Measurements from ENCODE around the gene BTBD2. TPM values are rescaled to one million over a fixed set of nuclear protein-coding genes. Genes with fewer than 3 reads are reported as not detected.

BTBD2 gene
- total and polyA plus RNA-seq, 2 of the 13 experiments (the other 11 are each of a cell fraction or from before 2014, with no cell fraction given): 28.1 to 45.3 TPM

DNA sequence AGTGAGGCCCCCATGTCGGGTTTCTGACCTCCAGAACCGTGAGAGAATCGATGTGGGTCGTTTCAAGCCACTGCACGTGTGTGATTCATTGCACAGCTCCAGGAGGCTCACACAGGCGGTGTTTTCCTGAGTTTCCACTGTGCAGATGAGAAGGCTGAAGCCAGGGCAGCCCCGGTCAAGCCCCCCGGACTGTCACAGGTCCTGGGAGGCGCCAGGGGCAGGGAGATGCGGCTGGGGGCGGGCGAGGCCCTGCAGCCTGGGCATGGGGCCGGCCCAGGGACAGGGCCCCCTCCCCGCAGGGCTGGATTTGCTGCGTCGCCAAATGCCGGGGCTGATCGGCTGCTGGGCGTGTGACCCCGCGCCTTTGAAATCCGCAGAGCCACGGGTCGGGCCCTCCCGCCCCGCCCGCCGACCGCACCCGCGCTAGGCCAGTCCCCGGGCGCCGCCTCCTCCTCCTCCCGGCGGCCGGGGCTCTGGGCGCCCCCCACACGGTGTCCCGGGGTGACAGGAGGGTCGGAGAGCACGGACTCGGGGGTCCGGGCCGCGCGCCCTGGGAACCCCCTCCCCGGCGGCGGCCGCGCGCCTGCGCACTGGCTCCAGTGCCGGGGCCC lies 45.5 kb upstream of the BTBD2 start (continued):
- no peak for TF ChIP-seq CHCHD3 (CRISPR knock-in tag; IDR thresholded peaks at IDR 0.05)
- TF ChIP-seq ZNF672 (CRISPR knock-in tag; IDR thresholded peaks at IDR 0.05): no peak
- TF ChIP-seq ZSCAN20 (CRISPR knock-in tag; IDR thresholded peaks at IDR 0.05; ENCODE audit: borderline replicate concordance): peak; percentile 71; the same call in 1 of the 2 replicates
- TF ChIP-seq ZNF773 (CRISPR knock-in tag; IDR thresholded peaks at IDR 0.05; ENCODE audit: borderline replicate concordance): no peak
- no peak for TF ChIP-seq TSC22D2 (CRISPR knock-in tag; IDR thresholded peaks at IDR 0.05; ENCODE audit: borderline replicate concordance)
- TF ChIP-seq ZFP37 (CRISPR knock-in tag; IDR thresholded peaks at IDR 0.05; ENCODE audit: borderline replicate concordance): 0 out of 2 replicates have a peak, but pooled peaks have one; percentile 60
- TF ChIP-seq, protein P1, sequence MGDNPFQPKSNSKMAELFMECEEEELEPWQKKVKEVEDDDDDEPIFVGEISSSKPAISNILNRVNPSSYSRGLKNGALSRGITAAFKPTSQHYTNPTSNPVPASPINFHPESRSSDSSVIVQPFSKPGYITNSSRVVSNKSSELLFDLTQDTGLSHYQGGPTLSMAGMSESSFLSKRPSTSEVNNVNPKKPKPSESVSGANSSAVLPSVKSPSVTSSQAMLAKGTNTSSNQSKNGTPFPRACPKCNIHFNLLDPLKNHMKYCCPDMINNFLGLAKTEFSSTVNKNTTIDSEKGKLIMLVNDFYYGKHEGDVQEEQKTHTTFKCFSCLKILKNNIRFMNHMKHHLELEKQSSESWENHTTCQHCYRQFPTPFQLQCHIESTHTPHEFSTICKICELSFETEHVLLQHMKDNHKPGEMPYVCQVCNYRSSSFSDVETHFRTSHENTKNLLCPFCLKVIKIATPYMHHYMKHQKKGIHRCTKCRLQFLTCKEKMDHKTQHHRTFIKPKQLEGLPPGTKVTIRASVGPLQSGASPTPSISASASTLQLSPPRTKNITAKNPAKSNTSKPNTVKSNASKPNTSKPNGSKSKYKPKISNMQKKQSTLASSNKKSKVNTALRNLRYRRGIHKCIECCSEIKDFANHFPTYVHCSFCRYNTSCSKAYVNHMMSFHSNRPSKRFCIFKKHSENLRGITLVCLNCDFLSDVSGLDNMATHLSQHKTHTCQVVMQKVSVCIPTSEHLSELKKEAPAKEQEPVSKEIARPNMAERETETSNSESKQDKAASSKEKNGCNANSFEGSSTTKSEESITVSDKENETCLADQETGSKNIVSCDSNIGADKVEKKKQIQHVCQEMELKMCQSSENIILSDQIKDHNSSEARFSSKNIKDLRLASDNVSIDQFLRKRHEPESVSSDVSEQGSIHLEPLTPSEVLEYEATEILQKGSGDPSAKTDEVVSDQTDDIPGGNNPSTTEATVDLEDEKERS (CRISPR knock-in tag; IDR thresholded peaks at IDR 0.05): no peak
- no peak; the same call in 1 of the 2 replicates for TF ChIP-seq KDM6A (CRISPR knock-in tag; IDR thresholded peaks at IDR 0.05; ENCODE audit: low read depth)
- TF ChIP-seq, protein P2, sequence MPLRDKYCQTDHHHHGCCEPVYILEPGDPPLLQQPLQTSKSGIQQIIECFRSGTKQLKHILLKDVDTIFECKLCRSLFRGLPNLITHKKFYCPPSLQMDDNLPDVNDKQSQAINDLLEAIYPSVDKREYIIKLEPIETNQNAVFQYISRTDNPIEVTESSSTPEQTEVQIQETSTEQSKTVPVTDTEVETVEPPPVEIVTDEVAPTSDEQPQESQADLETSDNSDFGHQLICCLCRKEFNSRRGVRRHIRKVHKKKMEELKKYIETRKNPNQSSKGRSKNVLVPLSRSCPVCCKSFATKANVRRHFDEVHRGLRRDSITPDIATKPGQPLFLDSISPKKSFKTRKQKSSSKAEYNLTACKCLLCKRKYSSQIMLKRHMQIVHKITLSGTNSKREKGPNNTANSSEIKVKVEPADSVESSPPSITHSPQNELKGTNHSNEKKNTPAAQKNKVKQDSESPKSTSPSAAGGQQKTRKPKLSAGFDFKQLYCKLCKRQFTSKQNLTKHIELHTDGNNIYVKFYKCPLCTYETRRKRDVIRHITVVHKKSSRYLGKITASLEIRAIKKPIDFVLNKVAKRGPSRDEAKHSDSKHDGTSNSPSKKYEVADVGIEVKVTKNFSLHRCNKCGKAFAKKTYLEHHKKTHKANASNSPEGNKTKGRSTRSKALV (CRISPR knock-in tag; IDR thresholded peaks at IDR 0.05): no peak
- no peak for TF ChIP-seq BORCS8-MEF2B (CRISPR knock-in tag; IDR thresholded peaks at IDR 0.05)
- TF ChIP-seq PITX1 (CRISPR knock-in tag; IDR thresholded peaks at IDR 0.05): no peak; the same call in 1 of the 2 replicates
- 0 out of 4 replicates have a peak, but pooled peaks of 1 of the 2 experiments have one; percentile 26 for TF ChIP-seq NR2F1 (CRISPR knock-in tag; IDR thresholded peaks at IDR 0.05)
- TF ChIP-seq, protein P3, sequence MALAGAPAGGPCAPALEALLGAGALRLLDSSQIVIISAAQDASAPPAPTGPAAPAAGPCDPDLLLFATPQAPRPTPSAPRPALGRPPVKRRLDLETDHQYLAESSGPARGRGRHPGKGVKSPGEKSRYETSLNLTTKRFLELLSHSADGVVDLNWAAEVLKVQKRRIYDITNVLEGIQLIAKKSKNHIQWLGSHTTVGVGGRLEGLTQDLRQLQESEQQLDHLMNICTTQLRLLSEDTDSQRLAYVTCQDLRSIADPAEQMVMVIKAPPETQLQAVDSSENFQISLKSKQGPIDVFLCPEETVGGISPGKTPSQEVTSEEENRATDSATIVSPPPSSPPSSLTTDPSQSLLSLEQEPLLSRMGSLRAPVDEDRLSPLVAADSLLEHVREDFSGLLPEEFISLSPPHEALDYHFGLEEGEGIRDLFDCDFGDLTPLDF (CRISPR knock-in tag; IDR thresholded peaks at IDR 0.05): no peak
- TF ChIP-seq, protein P4, sequence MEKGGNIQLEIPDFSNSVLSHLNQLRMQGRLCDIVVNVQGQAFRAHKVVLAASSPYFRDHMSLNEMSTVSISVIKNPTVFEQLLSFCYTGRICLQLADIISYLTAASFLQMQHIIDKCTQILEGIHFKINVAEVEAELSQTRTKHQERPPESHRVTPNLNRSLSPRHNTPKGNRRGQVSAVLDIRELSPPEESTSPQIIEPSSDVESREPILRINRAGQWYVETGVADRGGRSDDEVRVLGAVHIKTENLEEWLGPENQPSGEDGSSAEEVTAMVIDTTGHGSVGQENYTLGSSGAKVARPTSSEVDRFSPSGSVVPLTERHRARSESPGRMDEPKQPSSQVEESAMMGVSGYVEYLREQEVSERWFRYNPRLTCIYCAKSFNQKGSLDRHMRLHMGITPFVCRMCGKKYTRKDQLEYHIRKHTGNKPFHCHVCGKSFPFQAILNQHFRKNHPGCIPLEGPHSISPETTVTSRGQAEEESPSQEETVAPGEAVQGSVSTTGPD (CRISPR knock-in tag; IDR thresholded peaks at IDR 0.05): no peak
- TF ChIP-seq KLF6 (CRISPR knock-in tag; IDR thresholded peaks at IDR 0.05): no peak
- TF ChIP-seq, protein P5, sequence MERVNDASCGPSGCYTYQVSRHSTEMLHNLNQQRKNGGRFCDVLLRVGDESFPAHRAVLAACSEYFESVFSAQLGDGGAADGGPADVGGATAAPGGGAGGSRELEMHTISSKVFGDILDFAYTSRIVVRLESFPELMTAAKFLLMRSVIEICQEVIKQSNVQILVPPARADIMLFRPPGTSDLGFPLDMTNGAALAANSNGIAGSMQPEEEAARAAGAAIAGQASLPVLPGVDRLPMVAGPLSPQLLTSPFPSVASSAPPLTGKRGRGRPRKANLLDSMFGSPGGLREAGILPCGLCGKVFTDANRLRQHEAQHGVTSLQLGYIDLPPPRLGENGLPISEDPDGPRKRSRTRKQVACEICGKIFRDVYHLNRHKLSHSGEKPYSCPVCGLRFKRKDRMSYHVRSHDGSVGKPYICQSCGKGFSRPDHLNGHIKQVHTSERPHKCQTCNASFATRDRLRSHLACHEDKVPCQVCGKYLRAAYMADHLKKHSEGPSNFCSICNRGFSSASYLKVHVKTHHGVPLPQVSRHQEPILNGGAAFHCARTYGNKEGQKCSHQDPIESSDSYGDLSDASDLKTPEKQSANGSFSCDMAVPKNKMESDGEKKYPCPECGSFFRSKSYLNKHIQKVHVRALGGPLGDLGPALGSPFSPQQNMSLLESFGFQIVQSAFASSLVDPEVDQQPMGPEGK (CRISPR knock-in tag; IDR thresholded peaks at IDR 0.05): peak; percentile 93
- no peak for TF ChIP-seq ATRX (CRISPR knock-in tag; IDR thresholded peaks at IDR 0.05; ENCODE audit: borderline replicate concordance)
- TF ChIP-seq RNF2 (conservative IDR thresholded peaks at IDR 0.05; ENCODE audit: low read depth): no peak

Measured in HepG2 (cell line).